GM20000 (cell line): ENCODE results near the gene CDKAL1.

Experiments
- DNase-seq: peaks from one replicate; pipeline ENCODE4 v3.0.0; 2012; ENCODE audit warnings: low spot score
- TF ChIP-seq, protein P1 (sequence below): IDR thresholded peaks from 2 replicates; pipeline ENCODE4 v1.5.1; 2012; ENCODE audit warnings: mild to moderate bottlenecking, control low read depth; ENCODE audit errors: extremely low read depth, missing control alignments

Gene CDKAL1

DNA sequence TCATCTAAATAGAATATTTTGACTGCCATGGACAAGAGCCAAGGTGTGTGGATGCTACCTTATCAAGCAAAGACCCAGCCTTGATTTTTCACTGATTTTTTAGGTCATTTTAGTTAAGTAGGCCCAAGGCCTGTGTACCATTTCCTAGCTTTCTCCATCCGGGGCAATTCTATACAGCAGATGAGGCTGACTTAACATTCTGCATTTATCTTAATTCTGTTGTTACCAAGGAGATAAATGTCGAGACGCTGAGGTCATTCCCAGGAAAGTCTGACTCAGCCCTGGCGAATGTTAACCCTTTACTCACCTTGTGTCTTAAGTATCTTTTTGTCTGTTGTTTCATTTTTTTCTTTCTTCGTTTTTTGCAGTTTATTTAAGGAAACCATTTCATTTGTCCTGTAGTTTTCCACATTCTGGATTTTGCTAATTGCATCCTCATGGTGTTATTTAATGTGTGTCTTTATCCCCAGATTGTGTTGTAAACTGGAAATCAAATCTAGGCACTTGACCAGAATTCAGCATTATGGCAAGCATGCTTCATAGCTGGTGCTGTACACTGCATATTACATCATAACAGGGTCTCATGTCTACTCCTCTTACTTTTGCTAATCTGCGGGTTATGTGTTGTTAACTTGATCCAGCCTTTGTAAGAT is 277.0 kb downstream of the CDKAL1 start:
- DNase-seq: no peak
- TF ChIP-seq, protein P1, sequence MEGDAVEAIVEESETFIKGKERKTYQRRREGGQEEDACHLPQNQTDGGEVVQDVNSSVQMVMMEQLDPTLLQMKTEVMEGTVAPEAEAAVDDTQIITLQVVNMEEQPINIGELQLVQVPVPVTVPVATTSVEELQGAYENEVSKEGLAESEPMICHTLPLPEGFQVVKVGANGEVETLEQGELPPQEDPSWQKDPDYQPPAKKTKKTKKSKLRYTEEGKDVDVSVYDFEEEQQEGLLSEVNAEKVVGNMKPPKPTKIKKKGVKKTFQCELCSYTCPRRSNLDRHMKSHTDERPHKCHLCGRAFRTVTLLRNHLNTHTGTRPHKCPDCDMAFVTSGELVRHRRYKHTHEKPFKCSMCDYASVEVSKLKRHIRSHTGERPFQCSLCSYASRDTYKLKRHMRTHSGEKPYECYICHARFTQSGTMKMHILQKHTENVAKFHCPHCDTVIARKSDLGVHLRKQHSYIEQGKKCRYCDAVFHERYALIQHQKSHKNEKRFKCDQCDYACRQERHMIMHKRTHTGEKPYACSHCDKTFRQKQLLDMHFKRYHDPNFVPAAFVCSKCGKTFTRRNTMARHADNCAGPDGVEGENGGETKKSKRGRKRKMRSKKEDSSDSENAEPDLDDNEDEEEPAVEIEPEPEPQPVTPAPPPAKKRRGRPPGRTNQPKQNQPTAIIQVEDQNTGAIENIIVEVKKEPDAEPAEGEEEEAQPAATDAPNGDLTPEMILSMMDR: no peak

GRCh38 chr6:20812776-20813175 is 278.5 kb downstream of the CDKAL1 start:
- TF ChIP-seq, protein P1: no peak
- no peak for DNase-seq

GRCh38 chr6:20814494-20814893 is 280.2 kb downstream of the CDKAL1 start:
- TF ChIP-seq, protein P1: no peak
- DNase-seq: no peak

DNA sequence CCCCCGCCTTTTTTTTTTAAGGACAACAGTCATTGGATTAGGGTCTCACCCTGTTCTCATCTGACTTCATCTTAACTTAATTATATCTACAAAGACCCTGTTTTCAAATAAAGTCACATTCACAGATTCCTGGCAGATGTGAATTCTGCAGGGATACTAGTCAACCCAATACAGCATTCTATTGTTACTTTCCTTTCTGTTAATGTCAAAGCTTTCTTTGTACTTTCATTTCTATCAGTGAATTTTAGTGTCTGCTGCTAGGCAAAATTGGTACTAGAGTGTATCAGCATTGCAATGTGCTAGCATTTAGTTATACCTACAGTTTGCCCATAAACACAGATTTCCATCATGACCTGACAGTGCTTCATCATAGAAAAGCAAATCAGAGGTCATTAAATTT is 281.9 kb downstream of the CDKAL1 start:
- TF ChIP-seq, protein P1: no peak
- DNase-seq: no peak

- TF ChIP-seq, protein P1: no peak
- no peak for DNase-seq
Measured at GRCh38 chr6:20817806-20818320, 283.6 kb downstream of the CDKAL1 start.

DNA sequence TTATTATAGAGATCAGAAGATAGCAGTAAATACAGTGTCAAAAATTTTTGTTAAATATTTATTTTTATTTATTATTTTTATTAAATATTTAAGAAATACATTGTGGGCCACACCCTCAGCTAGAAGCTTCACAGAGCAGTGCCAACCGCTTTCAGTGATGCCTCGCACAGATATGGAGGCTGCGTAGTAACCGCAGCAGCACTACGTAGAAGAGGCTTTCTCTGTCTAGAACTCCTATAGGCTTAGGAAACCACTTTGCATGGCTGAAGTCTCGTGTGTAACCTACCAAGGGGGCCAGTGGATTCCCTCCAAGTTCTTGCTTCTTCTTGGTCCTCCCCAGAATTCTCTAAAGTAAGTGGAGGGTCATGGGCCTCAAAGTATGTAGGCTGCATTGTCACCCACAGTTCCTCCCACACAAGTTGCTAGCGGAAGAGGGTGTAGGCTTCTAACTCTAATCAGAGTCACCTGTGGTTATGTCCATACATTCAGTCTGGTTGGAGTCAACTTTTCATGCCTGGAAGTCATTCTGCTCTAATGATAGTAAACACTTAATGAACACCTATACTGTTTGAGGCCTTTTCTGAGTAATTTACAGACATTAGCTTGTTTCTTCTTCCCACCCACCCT is 285.6 kb downstream of the CDKAL1 start:
- TF ChIP-seq, protein P1: no peak
- no peak for DNase-seq

DNA sequence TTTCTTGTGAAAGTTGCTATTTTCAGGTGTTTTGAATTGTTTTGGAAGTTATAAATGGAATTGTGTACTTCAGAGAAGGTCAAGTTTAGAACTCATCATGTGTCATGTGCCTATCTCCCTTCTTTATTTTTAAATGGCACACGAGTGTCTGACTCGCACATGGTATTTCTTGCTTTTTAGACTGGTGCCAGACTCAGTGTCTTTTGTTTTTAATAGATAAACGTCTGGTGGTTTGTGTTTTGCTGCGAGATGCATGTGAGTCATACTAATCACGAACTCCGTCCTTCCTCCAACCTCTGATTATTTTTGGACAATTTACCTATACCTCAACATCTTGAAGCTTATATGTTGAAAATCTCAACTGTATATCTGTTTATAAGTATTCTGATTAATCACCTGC is 292.1 kb downstream of the CDKAL1 start:
- TF ChIP-seq, protein P1: no peak
- DNase-seq: no peak
